Endodermal cell (in vitro differentiated cells): ENCODE results near the gene SPINK5. TPM values are rescaled to one million over a fixed set of nuclear protein-coding genes. Genes with fewer than 3 reads are reported as not detected.

Experiments used
- DNase-seq: peaks from one replicate; pipeline ENCODE4 v3.0.0-alpha.2; 2017
- H3K27ac ChIP-seq: 2 replicates; pipeline ENCODE4 v1.5.1; 2013; ENCODE audit warnings: mild to moderate bottlenecking, low read depth, low read length, moderate library complexity
- H3K27me3 ChIP-seq: 2 replicates; pipeline ENCODE4 v1.6.1; 2013; ENCODE audit warnings: mild to moderate bottlenecking, low read length, moderate library complexity; ENCODE audit not compliant: insufficient read depth, control insufficient read depth, poor library complexity, severe bottlenecking
- H3K36me3 ChIP-seq: 2 replicates; pipeline ENCODE4 v1.7.0; 2013; ENCODE audit warnings: mild to moderate bottlenecking, low read length, moderate library complexity; ENCODE audit not compliant: control insufficient read depth, insufficient read depth
- H3K4me1 ChIP-seq: one replicate; pipeline ENCODE4 v1.7.0; 2013; ENCODE audit warnings: low read length; ENCODE audit not compliant: control insufficient read depth, insufficient read depth
- H3K4me3 ChIP-seq: 2 replicates; pipeline ENCODE4 v1.5.1; 2013; ENCODE audit warnings: mild to moderate bottlenecking, low read length, moderate library complexity
- H3K9ac ChIP-seq: 2 replicates; pipeline ENCODE4 v1.6.1; 2013; ENCODE audit warnings: mild to moderate bottlenecking, low read length, moderate library complexity; ENCODE audit not compliant: poor library complexity, severe bottlenecking; ENCODE audit errors: extremely low read depth
- H3K9me3 ChIP-seq: 2 replicates; pipeline ENCODE4 v1.6.1; 2013; ENCODE audit warnings: mild to moderate bottlenecking, low read length, moderate library complexity; ENCODE audit not compliant: control insufficient read depth
- H3K27ac Mint-ChIP-seq: 2 replicates; pipeline ENCODE4 v1.8.0; 2020; ENCODE audit warnings: mixed read lengths
- H3K27me3 Mint-ChIP-seq: 2 replicates; pipeline ENCODE4 v1.8.0; 2021; ENCODE audit warnings: mild to moderate bottlenecking, mixed read lengths; ENCODE audit not compliant: insufficient read depth
- H3K36me3 Mint-ChIP-seq: 2 replicates; pipeline ENCODE4 v1.8.0; 2020; ENCODE audit warnings: low read depth, mixed read lengths
- H3K4me1 Mint-ChIP-seq: 2 replicates; pipeline ENCODE4 v1.8.0; 2020; ENCODE audit warnings: mixed read lengths
- H3K4me3 Mint-ChIP-seq: 2 replicates; pipeline ENCODE4 v1.8.0; 2020; ENCODE audit warnings: mild to moderate bottlenecking, moderate library complexity, mixed read lengths
- H3K9me3 Mint-ChIP-seq: 2 replicates; pipeline ENCODE4 v1.8.0; 2020; ENCODE audit warnings: mild to moderate bottlenecking, mixed read lengths
- CTCF ChIP-seq: fragments of 200-600 bp; sonication (generic); conservative IDR thresholded peaks from 2 replicates; pipeline ENCODE4 v1.5.0; 2021; ENCODE audit warnings: antibody characterized with exemption, mild to moderate bottlenecking
- WGBS, 2 experiments: methylation state at CpG; one replicate each; pipeline versions ENCODE4 v1.1.5 to v1.1.7; 2013; ENCODE audit warnings: missing lambda C conversion rate in 2 of 2, mixed read lengths in 1 of 2; ENCODE audit not compliant: insufficient coverage in 1 of 2, insufficient read length in 1 of 2; 5-methylcytosine and 5-hydroxymethylcytosine counted together
- total RNA-seq, 2 donors: library from RNA; stranded (reverse); fragmentation: NEBNext Ultra II Directional in 1 of 2; extraction: Animal tissue kit (Norgen Biotek cat#: 25700) in 1 of 2; gene quantifications; 2 replicates in 1 of 2; 3 replicates in 1 of 2; pipeline ENCODE4 v1.2.1, GENCODE V29; 2021

The SPINK5 gene
- total RNA-seq, 2 donors from 2014 or later, result 2.6 to 12.4 TPM

GRCh38 chr5:148084269-148084668 is 20.5 kb downstream of the SPINK5 start:
- WGBS, 2 experiments, result 78% methylated on average over 2 of the region's 2 CpGs; no CpG with 5 or more reads in 1 of the 2 experiments
- H3K27me3 Mint-ChIP-seq, result peaks cover 2% of the 10 kb centered on the region
- TF ChIP-seq CTCF, result peak; percentile 40
- Histone ChIP-seq H3K36me3 (no peaks in the 10 kb centered on the region), H3K4me3 (no peak overlapping the region), H3K4me1 (peaks cover 10% of the 10 kb centered on the region), H3K9me3 (peaks cover 6% of the 10 kb centered on the region), H3K9ac (no peak overlapping the region), H3K27ac (no peak overlapping the region), H3K27me3 (no peaks in the 10 kb centered on the region)
- peaks cover 9% of the 10 kb centered on the region for H3K36me3 Mint-ChIP-seq
- H3K27ac Mint-ChIP-seq, result no peak overlapping the region
- no peak for DNase-seq
- peaks cover 5% of the 10 kb centered on the region for H3K9me3 Mint-ChIP-seq
- peaks cover 21% of the 10 kb centered on the region for H3K4me1 Mint-ChIP-seq
- H3K4me3 Mint-ChIP-seq, result no peak overlapping the region

DNA sequence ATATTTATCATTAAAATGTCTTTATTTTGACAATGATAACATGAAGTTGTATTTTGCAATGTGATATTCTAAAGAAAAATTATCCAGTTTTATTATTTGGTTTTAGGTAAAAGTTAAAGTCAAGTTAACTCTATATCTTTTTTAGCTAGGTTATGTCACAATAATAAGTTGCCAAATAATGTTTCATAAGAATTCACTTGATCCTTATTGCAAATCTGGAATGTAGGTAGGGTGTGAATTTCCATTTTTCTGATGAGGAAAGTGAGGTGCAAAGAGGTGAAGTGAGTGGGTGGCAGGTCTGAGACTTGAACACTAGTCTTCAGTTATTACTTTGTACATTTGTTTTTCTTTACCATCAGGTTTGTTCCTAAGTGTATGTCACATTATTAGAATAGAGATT is 21.5 kb downstream of the SPINK5 start:
- H3K36me3 ChIP-seq, result no peaks in the 10 kb centered on the region
- H3K4me3 ChIP-seq, result no peak overlapping the region
- Mint-ChIP-seq H3K27ac (no peak overlapping the region), H3K9me3 (peaks cover 5% of the 10 kb centered on the region), H3K4me1 (peaks cover 29% of the 10 kb centered on the region), H3K36me3 (peaks cover 7% of the 10 kb centered on the region), H3K27me3 (peaks cover 5% of the 10 kb centered on the region), H3K4me3 (no peak overlapping the region)
- DNase-seq, result no peak
- peaks cover 13% of the 10 kb centered on the region for H3K4me1 ChIP-seq
- H3K9ac ChIP-seq, result no peak overlapping the region
- H3K9me3 ChIP-seq, result peaks cover 6% of the 10 kb centered on the region
- H3K27me3 ChIP-seq, result no peaks in the 10 kb centered on the region
- H3K27ac ChIP-seq, result no peak overlapping the region
- TF ChIP-seq CTCF, result no peak

DNA sequence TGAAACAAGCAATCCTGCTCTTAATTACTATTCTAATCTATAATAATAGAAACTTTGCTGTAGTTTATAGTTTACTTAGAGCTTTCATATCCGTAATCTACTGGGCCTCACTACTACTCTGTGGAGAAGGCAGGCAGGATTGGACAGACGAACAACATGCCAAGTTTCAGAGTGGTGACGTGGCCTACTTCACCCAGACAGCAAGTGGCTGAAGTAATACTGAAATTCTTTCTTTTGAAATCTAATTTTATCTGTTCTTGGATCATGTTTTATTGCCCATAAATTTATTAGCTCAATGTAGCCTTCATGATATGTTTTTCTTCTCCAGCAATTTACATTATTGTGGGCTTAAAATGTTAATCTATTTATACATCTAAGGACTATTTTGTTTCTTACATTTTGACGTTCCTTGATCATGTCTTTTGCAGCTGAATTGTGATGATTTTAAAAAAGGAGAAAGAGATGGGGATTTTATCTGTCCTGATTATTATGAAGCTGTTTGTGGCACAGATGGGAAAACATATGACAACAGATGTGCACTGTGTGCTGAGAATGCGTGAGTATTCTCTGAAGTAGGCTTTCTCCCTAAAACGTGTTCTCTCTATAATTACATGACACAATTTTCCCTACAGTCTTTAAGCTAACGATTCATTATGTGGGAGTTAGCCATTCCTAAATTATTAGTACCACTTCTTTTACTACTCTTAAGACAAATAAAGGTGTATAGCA is 22.4 kb downstream of the SPINK5 start:
- peaks cover 5% of the 10 kb centered on the region for H3K9me3 Mint-ChIP-seq

More for the DNA sequence above, 22.4 kb downstream of the SPINK5 start:
- no peak overlapping the region for H3K4me3 ChIP-seq
- DNase-seq, result no peak
- no peaks in the 10 kb centered on the region for H3K27me3 ChIP-seq
- Mint-ChIP-seq H3K27me3 (peaks cover 5% of the 10 kb centered on the region), H3K4me3 (no peak overlapping the region), H3K4me1 (peaks cover 36% of the 10 kb centered on the region), H3K36me3 (peaks cover 7% of the 10 kb centered on the region), H3K27ac (no peak overlapping the region)
- peaks cover 16% of the 10 kb centered on the region for H3K4me1 ChIP-seq
- peaks cover 6% of the 10 kb centered on the region for H3K9me3 ChIP-seq
- no peak overlapping the region for H3K27ac ChIP-seq
- 83 to 100% methylated on average over 3 to 7 of the region's 7 CpGs for WGBS, 2 experiments
- TF ChIP-seq CTCF, result no peak
- H3K9ac ChIP-seq, result no peak overlapping the region
- no peaks in the 10 kb centered on the region for H3K36me3 ChIP-seq
